Neural progenitor cell (in vitro differentiated cells): Measurements from ENCODE around the gene DENND2A.

ENCODE experiments used
- EZH2 ChIP-seq: fragments of 200-600 bp; sonication (generic); IDR thresholded peaks from 2 replicates; pipeline ENCODE4 v1.6.1; 2017; ENCODE audit warnings: antibody characterized with exemption, mild to moderate bottlenecking, moderate library complexity
- TF ChIP-seq, protein P1 (sequence below): fragments of 200-600 bp; sonication (generic); IDR thresholded peaks from 2 replicates; pipeline ENCODE4 v1.5.1; 2017; ENCODE audit warnings: antibody characterized with exemption, mild to moderate bottlenecking

DNA sequence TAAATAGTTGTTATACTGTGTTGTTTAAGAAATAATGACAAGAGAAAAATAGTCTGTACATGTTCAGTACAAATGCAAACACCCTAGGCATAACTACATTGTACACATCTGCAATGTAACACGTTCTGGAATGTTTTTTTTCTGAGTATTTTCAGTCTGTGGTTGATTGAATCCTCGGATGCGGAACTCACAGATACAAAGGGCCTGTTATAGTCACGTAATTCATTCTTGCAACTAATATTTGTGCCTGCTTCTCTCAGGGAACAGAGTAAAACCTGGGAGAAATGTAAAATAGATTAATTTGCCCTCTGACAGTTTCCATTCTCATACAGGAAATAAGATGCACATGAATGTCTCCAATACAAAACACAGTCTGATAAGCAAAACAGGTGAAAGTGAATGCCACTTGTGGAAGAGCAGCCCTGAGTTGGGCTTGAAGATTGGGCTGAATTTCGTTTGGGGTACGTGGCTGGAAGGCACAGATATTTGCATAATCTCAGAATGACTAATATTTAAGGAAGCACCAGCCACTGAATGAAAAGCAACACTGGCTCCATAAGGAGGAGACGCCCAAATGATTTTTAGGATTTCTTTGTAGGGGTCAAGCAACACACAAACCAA lies 19.1 kb downstream of the DENND2A start:
- no peak for TF ChIP-seq EZH2
- TF ChIP-seq, protein P1, sequence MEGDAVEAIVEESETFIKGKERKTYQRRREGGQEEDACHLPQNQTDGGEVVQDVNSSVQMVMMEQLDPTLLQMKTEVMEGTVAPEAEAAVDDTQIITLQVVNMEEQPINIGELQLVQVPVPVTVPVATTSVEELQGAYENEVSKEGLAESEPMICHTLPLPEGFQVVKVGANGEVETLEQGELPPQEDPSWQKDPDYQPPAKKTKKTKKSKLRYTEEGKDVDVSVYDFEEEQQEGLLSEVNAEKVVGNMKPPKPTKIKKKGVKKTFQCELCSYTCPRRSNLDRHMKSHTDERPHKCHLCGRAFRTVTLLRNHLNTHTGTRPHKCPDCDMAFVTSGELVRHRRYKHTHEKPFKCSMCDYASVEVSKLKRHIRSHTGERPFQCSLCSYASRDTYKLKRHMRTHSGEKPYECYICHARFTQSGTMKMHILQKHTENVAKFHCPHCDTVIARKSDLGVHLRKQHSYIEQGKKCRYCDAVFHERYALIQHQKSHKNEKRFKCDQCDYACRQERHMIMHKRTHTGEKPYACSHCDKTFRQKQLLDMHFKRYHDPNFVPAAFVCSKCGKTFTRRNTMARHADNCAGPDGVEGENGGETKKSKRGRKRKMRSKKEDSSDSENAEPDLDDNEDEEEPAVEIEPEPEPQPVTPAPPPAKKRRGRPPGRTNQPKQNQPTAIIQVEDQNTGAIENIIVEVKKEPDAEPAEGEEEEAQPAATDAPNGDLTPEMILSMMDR, result no peak
